Uterus (tissue), 4 donors: Measurements from ENCODE around the gene TMEM42. TPM values are rescaled to one million over a fixed set of nuclear protein-coding genes. Genes with fewer than 3 reads are reported as not detected.

Experiments
- DNase-seq, 2 donors: peaks; one replicate each; pipeline ENCODE4 v3.0.0-alpha.2; 2019 to 2020
- H3K27ac ChIP-seq, 2 donors: fragments of 200-600 bp; sonication (generic); 1 replicate in 1 of 2; 2 replicates in 1 of 2; pipeline ENCODE4 v1.5.1; 2016 to 2018
- H3K27me3 ChIP-seq, 2 donors: fragments of 200-600 bp; sonication (generic); one replicate each; pipeline ENCODE4 v1.5.1; 2018 to 2019; ENCODE audit warnings: control low read depth in 1 of 2
- H3K36me3 ChIP-seq, 2 donors: fragments of 200-600 bp; sonication (generic); one replicate each; pipeline ENCODE4 v1.5.1; 2019; ENCODE audit warnings: control low read depth in 1 of 2
- H3K4me1 ChIP-seq, 2 donors: fragments of 200-600 bp; sonication (generic); one replicate each; pipeline ENCODE4 v1.5.1; 2018 to 2019; ENCODE audit warnings: control low read depth in 1 of 2
- H3K4me3 ChIP-seq, 2 donors: fragments of 200-600 bp; sonication (generic); 1 replicate in 1 of 2; 2 replicates in 1 of 2; pipeline ENCODE4 v1.5.1; 2018 to 2019; ENCODE audit warnings: mild to moderate bottlenecking in 1 of 2
- H3K9me3 ChIP-seq, 2 donors: fragments of 200-600 bp; sonication (generic); one replicate each; pipeline ENCODE4 v1.5.1; 2019; ENCODE audit warnings: control low read depth in 1 of 2
- CTCF ChIP-seq, 4 experiments: fragments of 200-600 bp in 2 of 4; fragments of 450-650 bp in 2 of 4; sonication (generic) in 2 of 4; IDR thresholded peaks; one replicate each; pipeline ENCODE4 v1.5.1; 2016 to 2019; ENCODE audit warnings: antibody characterized with exemption in 4 of 4, mild to moderate bottlenecking in 2 of 4, moderate library complexity in 1 of 4
- POLR2A ChIP-seq, 2 donors: fragments of 450-650 bp; IDR thresholded peaks; one replicate each; pipeline ENCODE4 v1.6.1; 2016; ENCODE audit warnings: antibody characterized with exemption in 2 of 2, mild to moderate bottlenecking in 1 of 2, moderate library complexity in 1 of 2
- intact Hi-C: fragments of 100-400 bp; cut with DNase I; formaldehyde crosslinking; loops from one replicate; pipeline ENCODE4 v1.15.1; 2023; ENCODE audit warnings: low total_unique reads
- total RNA-seq, 4 donors: library from RNA; depleted of rRNA in 3 of 4; stranded (reverse); fragments of >200 nt in 3 of 4; gene quantifications; one replicate each; pipeline versions ENCODE4 v1.1.0 to v1.2.4, GENCODE V29; 2014 to 2023
- donor health status: DM: yes; HTN: yes; CAD: no.

The TMEM42 gene
- total RNA-seq, 4 donors from 2014 or later: 2.6 to 14.9 (median 7.1) TPM

DNA sequence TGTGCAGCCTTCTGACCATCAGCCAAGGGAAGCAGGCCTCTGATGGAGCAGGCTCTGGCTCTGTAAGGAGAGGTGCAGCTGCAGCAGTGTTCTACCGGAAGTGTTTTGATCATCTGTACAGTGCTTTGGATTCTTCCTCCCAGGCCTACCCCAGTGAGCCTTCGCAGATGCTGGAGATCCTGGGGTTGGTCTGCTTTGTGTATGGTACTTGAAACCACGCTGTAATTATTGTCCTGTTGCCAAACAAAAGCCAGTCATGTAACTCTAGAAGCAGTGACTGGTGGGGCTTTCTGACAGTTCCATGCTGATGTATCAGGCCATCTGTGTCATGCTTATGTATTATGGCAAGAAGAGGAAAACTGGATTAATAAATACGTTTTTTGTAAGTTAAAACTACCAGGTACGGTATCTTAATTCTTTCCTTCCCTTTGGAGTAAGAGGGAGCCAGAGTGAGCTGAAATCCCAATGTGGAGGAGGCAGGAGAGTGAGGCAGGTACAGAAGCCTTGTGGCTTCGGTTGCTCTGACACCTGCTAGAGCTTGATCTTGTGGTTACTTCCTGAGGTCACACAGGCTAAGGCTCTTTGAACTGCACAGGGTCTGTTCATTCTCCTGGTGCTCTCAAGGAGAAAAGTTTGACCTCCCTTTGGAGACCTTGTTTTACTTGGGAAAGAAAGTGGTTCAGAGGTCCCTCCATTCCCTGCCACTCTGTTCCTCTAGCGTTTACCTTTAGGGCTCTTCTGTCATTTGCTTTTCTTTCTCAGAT, 3.7 kb downstream of the TMEM42 start:
- Histone ChIP-seq H3K9me3 (no peaks in the 10 kb centered on the region), H3K36me3 (no peaks in the 10 kb centered on the region), H3K27ac (no peak overlapping the region), H3K27me3 (no peaks in the 10 kb centered on the region), H3K4me1 (no peaks in the 10 kb centered on the region), H3K4me3 (no peak overlapping the region)
- TF ChIP-seq POLR2A (IDR thresholded peaks at IDR 0.05): no peak
- no peak for TF ChIP-seq CTCF (IDR thresholded peaks at IDR 0.05)
- no peak for DNase-seq
- intact Hi-C loops: no loop called here

DNA sequence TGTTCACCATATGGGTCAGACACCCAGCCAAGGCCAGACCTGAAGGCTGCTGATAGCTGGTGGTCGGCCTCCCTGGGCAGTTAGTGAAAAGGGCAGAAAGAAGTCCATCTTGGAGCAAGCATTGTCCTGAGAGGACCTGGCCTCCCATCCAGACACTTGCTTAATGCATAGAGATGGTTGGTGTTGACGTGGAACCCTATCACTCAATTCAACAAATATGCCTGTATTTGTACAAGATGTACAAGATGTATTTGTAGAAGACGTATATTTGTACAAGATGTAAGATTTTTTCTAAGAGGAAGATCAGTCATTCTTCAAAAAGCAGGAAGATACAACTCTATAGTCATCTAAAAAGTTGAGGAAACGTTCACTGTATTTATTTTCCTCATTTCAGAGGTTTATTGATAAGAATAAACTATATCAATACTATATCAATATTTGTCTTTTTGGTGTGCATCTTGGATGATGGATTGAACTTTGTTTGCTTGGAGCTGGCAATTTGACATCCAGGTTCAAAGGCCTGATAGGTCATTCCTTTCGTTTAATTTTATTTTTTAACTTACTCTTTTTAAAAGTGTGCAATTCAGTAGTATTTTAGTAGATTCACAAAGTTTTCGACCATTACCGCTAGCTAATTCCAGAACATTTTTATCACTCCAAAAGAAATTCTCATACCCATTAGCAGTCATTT, 5.9 kb downstream of the TMEM42 start:
- no peaks in the 10 kb centered on the region for H3K36me3 ChIP-seq
- H3K4me1 ChIP-seq: no peaks in the 10 kb centered on the region
- H3K4me3 ChIP-seq: no peak overlapping the region
- TF ChIP-seq POLR2A (IDR thresholded peaks at IDR 0.05) (no peak), CTCF (IDR thresholded peaks at IDR 0.05) (no peak)
- H3K9me3 ChIP-seq: no peaks in the 10 kb centered on the region
- no peak for DNase-seq
- H3K27ac ChIP-seq: no peak overlapping the region
- no peaks in the 10 kb centered on the region for H3K27me3 ChIP-seq
- intact Hi-C loops: no loop called here

DNA sequence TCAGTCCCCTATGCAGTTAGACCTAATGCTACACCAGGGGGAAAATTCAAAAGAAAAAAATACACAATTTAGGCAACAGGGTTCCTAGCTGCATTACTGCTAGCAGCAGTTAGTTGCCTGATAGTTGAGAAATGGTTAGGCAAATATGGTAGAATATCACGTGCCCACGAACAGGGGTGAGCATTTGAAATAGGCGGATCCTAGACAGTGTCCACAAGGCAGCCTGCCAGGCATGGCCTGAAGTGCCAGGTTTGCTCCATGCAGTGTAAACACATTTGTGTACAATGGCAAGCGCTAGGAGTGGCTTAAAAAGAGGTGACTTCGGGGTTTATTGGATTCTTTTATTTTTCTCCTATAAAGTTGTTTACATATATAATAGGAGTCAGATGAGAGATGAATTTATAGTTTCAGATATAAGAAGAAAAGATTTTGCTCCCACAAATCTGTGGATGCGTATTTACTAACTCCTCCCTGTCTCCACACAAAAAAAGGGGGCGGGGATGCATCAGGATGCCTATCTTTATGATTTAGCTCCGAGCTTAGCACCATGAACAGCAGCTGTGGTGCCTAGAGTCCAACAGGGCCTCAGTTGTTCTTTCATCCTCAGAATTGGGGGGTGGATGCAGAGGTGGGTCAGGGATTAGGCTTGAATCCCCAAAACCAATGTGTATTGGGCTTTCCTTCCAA, 8.8 kb downstream of the TMEM42 start:
- Histone ChIP-seq H3K9me3 (no peaks in the 10 kb centered on the region), H3K27ac (no peak overlapping the region), H3K4me3 (no peak overlapping the region), H3K4me1 (no peaks in the 10 kb centered on the region), H3K27me3 (no peaks in the 10 kb centered on the region), H3K36me3 (no peaks in the 10 kb centered on the region)
- TF ChIP-seq CTCF (IDR thresholded peaks at IDR 0.05) (no peak), POLR2A (IDR thresholded peaks at IDR 0.05) (no peak)
- DNase-seq: no peak
- intact Hi-C loops: no loop called here

DNA sequence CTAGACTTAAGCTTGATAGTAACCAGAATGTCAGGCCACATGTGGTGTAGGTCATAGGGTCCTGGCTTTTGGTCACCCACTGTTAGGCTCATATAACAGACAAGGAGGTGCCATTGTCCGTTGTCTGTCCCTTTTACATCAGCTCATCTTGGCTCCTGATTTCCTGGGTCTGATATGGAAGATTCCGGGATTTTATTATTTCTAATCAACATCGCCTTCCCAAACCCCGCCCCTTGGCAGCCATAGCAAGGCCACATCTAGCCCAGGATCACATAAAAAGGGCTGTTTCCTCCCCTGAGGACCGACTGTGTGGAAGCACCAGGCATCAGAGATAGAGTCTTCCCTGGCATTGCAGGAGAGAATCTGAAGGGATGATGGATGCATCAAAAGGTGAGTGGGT, 12.6 kb downstream of the TMEM42 start, which contains the start of gene TGM4:
Gene TGM4, plus strand, starts transcription at position 301 of the 400 bp plus-strand sequence. Its CDS starts 71 bp downstream, at position 372.
- H3K27ac ChIP-seq: no peak within 1 kb of the TSS
- intact Hi-C loops: no loop called here
- H3K9me3 ChIP-seq: no peaks in the 10 kb centered on the region
- no peaks in the 10 kb centered on the region for H3K27me3 ChIP-seq
- no peak for TF ChIP-seq POLR2A (IDR thresholded peaks at IDR 0.05)
- TF ChIP-seq CTCF (IDR thresholded peaks at IDR 0.05): no peak
- H3K4me3 ChIP-seq: no peak within 1 kb of the TSS
- H3K4me1 ChIP-seq: no peaks in the 10 kb centered on the region
- H3K36me3 ChIP-seq: no peaks in the 10 kb centered on the region
- DNase-seq: no peak

DNA sequence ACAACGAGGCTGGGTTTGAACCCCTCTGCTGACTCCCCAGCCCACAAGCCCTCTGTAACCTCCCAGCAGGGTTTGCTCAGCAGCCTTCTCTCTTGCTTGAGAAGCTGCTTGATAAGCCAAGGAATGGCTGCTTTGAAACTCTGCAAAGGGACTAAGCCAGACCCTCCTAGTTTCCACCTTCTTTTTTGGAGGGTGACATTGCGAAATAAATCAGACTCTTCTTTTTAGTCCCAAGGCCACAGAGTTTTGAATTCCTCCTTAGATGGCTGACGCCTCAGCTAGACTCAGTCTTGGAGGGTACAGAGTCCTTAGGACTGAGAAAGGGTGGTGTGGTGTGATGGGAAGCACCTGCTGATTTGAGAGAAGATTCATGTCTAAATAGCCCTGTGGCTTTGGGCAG, 13.9 kb downstream of the TMEM42 start:
- no peak for TF ChIP-seq POLR2A (IDR thresholded peaks at IDR 0.05)
- TF ChIP-seq CTCF (IDR thresholded peaks at IDR 0.05): no peak
- Histone ChIP-seq H3K27ac (no peak overlapping the region), H3K36me3 (no peaks in the 10 kb centered on the region), H3K4me3 (no peak overlapping the region), H3K9me3 (no peaks in the 10 kb centered on the region), H3K27me3 (no peaks in the 10 kb centered on the region), H3K4me1 (no peaks in the 10 kb centered on the region)
- intact Hi-C loops: no loop called here
- no peak for DNase-seq
